Epidermal melanocyte (primary cell): ENCODE measurements around the gene ULK4.
"Not testable (repeated sequence)": the region's sequence is repeated elsewhere in the genome, so short reads cannot be mapped to it uniquely, and the experiment has no call there.

ENCODE experiments used
- DNase-seq: peaks from one replicate; pipeline ENCODE4 v3.0.0; 2011; ENCODE audit warnings: low spot score; ENCODE audit not compliant: insufficient read length

ULK4 gene

DNA sequence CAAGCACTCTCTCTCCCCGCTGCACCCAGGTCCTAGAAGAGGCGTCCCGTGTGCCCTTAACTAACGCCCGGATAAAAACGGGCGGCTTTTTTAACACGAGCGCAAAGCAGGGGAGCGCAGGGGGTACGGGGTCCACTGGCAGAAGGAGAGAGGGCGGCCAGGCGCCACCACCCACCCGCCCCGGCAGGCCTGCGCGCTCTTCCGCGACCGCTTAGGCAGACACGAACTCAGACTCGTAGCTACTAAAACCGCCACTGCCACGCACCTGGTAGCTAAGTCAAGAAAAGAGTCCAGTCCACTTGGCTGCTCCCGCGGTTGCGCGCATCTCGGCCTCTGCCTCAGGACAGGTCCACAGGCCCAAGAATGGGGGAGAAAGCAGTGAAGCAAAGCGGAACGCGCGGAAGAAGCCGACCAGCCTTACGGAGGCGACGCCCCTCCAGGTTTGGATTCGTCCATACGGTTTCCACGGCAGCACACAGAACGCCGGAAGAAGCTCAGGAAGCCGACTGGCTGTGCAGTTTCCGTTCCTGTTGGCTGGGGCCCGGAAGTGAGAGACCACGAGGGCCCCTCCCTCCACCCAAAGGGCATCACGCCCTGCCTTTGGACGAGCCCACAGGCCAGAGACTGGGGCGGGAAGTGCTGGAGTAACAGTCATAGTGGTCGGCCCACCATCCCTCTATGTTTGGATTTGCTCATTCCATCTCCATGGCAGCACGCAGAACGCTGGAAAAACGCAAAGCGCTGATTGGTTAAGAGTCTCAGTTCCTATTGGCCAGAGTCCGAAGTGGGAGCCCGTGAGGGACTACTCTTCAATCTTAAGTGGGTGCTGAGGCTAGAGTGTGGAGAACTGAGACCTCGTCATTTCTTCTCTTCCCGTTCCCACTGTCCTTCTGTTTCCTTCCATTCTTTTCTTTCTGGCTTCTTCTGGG, at the start of gene ULK4:
Gene ULK4 (minus strand): TSS at position 353 of the 929 bp plus-strand sequence. CDS start 7,344 bp downstream, outside the sequence.
- DNase-seq: peak; percentile 83

- no peak for DNase-seq
Measured at GRCh38 chr3:42010530-42010929, 48.6 kb upstream of the ULK4 start.

DNA sequence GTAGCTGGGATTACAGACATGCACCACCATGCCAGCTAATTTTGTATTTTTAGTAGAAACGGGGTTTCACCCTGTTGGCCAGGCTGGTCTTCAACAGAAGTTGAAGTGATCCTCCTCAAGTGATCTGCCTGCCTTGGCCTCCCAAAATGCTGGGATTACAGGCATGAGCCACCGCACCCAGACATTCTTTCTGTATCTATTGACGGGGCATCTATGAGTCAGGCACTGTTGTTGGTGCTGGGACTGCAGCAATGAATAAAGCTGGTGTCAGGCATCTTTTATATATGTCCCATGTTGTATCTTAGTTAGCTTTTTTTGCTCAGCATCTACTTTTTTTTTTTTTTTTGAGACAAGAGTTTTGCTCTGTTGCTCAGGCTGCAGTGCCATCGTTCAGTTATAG, 47.6 kb upstream of the ULK4 start:
- no peak for DNase-seq

DNA sequence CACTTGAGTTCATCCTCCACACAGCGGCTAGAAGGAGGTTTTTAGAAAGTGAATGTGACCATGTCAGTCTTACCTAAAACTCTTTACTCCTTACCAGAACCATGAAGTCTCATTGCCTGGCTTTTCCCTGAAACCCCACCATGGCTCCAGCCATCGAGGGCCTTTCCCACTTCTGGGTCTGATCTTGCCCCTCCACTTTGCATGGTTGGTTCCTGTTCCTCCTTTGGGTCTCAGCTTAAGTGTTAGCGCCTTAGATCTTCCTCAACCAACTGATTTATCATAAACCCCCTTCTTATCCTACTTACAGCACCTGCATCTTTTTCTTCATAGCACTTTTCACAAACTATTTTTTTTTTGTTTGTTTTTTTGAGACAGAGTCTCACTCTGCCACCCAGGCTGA, 45.9 kb upstream of the ULK4 start:
- no peak for DNase-seq

- no peak for DNase-seq
Measured at GRCh38 chr3:42005401-42005800, 43.5 kb upstream of the ULK4 start.

DNA sequence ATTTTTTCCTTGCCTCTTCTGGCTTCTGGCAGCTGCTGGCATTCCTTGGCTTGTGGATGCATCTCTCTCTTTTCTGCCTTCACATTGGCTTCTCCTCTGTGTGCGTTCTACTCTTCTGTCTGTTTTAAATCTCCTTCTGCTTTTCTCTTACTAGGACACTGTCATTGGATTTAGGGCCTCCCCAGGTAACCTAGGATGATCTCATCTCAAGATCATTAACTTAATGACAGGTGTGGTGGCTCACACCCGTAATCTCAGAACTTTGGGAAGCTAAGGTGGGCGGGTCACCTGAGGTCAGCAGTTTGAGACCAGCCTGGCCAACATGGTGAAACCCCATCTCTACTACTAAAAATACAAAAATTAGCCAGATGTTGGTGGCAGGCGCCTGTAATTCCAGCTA, 40.9 kb upstream of the ULK4 start:
- DNase-seq: no peak

- DNase-seq: no peak
Measured at GRCh38 chr3:42001777-42002176, 39.9 kb upstream of the ULK4 start.

- no peak for DNase-seq
Measured at GRCh38 chr3:41999909-42000308, 38.0 kb upstream of the ULK4 start.

DNA sequence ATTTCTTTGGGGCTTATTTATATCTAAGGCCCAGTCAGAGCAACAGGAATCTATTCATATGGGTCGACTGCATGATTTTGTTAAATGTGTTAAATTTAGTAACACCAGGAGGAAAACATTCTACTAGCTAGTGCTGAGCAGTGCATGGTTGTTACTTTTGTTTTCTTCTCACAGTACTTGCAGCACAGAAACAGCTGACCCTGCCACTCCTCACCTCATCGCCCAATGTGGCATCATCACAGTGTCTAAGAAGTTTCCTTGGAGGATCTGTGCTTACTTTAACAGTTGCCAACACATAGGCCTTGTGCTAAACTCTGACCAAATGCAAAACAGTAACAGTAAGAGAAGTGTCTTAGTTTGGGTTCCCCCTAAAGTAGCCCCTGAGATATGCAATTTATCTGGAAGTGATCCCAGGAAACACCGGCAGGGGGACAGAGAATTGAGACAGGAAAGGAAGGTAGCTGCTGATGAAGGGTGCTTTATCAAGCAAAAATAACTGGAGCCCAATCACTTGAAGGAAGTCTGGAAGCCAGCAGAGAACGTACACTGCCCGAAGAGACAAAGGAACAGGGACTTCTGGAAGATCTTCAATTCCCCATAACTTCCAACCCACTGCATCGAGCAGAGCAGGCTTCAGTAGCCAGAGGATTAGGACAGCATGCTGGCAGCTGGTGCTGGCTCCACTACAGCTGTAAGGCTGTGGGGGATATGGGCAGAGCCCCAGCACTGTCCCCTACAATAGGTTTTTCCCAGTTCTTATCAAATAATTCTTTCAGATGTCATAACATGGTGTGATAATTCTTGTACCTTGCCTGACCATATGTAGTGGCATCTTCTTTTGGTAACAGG, 36.0 kb upstream of the ULK4 start:
- DNase-seq: no peak

- DNase-seq: no peak
Measured at GRCh38 chr3:41991437-41991836, 29.5 kb upstream of the ULK4 start.

- no peak for DNase-seq
Measured at GRCh38 chr3:41989518-41989917, 27.6 kb upstream of the ULK4 start.

DNA sequence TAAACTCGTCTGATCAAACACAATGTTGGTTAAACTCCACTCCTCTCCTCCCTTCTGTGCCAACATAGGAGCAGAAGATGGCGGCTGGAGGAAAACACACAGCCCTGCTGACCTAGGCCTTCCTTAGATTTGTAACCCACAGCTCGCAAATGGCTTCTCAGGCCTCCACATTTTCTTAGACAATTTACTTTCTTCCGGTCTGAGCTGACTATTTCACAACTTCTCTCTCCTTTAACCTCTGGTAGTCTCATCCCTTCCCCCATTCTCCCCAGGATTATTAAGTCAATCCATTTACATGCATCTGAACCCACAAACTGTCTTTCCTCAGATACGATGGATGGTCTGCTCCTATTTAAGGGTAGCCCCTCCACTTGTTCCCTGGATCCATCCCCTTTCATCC, 25.7 kb upstream of the ULK4 start:
- DNase-seq: no peak

DNA sequence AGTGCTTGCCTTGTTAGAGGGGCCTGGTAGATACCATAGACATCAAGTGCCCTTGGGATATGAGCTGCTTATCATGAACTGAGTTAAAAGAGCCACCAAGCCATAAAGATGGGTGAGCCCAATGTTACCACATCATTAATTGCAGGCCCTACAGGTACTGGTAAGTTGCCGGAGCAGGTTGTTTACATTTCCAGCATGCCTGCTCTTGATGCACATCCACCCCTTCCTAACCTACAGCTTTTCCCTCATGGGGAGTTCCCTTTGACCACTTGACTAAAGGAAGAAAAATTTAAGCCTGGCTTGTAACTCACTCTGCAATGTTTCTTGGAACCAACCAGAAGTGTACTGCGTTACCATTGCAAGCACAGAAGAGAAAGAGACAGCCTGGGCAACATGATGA, 24.7 kb upstream of the ULK4 start:
- no peak for DNase-seq

GRCh38 chr3:41985018-41985417, 23.1 kb upstream of the ULK4 start:
- DNase-seq: no peak

DNA sequence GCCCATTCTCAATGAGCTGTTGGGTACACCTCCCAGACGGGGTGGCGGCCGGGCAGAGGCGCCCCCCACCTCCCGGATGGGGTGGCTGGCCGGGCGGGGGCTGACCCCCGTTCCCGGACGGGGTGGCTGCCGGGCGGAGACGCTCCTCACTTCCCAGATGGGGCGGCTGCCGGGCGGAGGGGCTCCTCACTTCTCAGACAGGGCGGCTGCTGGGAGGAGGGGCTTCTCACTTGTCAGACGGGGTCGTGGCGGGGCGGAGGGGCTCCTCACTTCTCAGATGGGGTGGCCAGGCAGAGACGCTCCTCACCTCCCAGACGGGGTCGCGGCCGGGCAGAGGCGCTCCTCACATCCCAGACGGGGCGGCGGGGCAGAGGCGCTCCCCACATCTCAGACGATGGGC, 21.2 kb upstream of the ULK4 start:
- DNase-seq: not testable (repeated sequence)

- DNase-seq: not testable (repeated sequence)
Measured at GRCh38 chr3:41977401-41977800, 15.5 kb upstream of the ULK4 start.

DNA sequence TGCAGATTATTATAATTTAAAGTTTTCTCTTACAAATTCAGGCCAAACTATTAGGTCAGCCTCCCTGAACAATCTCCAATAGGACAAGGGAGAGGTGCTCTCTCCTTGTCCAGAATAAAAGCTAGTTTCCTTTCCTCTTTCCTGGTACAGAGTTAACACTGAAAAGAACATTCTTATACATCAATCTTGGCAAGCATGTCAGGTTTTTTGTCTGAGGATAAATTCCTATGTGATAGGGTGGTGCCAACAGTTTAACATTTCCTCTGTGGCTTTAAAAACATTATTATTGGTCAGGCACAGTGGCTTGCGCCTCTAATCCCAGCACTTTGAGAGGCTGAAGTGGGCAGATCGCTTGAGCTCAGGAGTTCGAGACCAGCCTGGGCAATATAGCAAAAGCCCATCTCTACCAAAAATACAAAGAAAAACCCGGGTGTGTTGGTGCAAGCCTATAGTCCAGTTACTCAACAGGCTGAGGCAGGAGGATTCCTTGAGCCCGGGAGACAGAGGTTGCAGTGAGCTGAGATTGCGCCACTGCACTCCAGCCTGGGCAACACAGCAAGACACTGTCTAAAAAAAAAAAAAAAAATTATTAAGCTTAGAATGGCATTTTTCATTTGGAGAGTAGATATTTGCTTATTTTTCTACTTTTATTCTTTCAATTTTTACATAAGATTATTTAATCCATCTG, 13.7 kb upstream of the ULK4 start:
- no peak for DNase-seq

DNA sequence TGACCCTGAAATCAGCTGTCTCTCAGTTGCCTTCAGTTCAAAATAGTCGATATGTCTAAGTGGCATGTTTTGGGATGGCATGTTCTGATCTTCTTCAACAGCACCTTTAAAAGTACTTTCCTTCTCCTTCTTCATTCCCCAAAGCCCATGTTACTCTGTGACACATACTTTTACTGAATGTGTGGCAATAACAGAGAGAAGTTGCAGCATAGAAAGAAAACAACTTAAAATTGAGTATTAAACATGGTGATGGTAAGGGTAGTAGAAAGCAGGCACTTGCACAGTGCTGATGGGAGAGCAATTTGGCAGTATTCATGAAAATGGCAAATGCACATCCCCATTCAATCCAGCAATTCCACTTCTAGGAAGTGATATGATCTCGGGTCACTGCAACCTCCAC, 12.3 kb upstream of the ULK4 start:
- no peak for DNase-seq

GRCh38 chr3:41972802-41973201, 10.9 kb upstream of the ULK4 start:
- DNase-seq: no peak

GRCh38 chr3:41966206-41966605, 4.3 kb upstream of the ULK4 start:
- no peak for DNase-seq

DNA sequence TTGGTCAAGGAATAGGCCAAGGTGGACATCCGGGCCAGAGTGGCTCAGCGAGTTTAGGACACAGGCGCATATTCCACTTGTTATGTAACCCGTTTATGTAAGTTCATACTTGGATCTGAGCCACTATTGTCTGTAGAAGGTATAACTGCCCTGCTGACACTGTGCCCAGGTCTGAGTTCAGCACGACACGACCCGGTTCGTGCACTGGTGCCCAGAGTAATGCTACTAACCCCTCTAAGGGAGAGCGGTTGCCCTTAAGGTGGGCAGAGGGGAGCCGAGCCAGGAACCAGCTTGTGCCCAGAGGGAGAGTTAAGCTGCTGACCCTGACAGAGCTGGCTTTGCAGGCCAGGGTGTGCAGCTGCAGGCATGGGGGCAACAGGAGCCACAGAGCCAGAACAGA, 1.9 kb upstream of the ULK4 start:
- no peak for DNase-seq
